GM18861 (cell line): ENCODE results near the gene CHCHD3.
"Not testable (repeated sequence)": the region's sequence is repeated elsewhere in the genome, so short reads cannot be mapped to it uniquely, and the experiment has no call there.

Source experiments
- ATAC-seq: cut with Tn5 transposase; IDR thresholded peaks from one replicate; pipeline ENCODE4 v1.9.1; 2021; ENCODE audit not compliant: unreplicated experiment

Gene CHCHD3

GRCh38 chr7:133009426-133010252, 72.3 kb downstream of the CHCHD3 start:
- ATAC-seq = no peak

DNA sequence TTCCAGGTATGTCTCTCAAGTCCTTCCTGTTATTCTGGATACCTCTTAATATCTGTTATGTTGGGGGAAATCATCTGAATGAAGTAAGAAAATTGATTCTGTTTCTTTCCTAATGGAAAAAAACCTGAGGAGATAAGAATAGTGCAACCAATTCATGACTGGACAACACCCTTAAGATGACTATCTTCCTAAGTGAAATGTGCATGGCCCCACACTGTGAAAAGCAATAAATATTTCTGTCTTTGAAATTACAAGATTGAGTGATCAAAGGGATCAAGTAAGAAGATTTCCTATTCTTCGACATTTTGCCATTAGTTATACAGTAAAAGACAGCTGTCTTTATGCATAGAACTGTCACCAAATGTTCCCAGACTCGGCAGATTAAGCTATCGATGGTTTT, 73.9 kb downstream of the CHCHD3 start:
- no peak for ATAC-seq

- no peak for ATAC-seq
Measured at GRCh38 chr7:133003052-133003910, 78.6 kb downstream of the CHCHD3 start.

GRCh38 chr7:133001727-133002126, 80.2 kb downstream of the CHCHD3 start:
- ATAC-seq = no peak

- no peak for ATAC-seq
Measured at GRCh38 chr7:132999845-133000244, 82.0 kb downstream of the CHCHD3 start.

DNA sequence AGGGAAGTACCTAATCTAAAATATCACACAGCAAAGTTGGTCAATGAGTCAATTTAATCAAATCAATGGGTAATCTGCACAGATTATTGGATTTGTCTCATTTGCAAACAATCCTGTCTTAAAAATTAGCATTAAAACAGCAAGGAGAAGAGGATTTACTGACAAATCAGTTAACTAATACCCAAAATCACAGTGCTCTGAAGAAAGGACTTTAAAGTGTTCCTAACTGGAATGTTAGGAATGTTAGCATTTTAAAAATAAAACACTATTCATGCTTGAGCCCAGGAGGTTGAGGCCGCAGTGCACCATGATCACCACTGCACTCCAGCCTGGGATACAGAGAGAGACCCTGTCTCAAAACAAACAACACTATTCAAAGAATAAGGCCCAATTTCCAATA, 83.1 kb downstream of the CHCHD3 start:
- no peak for ATAC-seq

- no peak for ATAC-seq
Measured at GRCh38 chr7:132997505-132997904, 84.4 kb downstream of the CHCHD3 start.

- ATAC-seq = no peak
Measured at GRCh38 chr7:132996581-132997242, 85.2 kb downstream of the CHCHD3 start.

- ATAC-seq = no peak
Measured at GRCh38 chr7:132993377-132994013, 88.4 kb downstream of the CHCHD3 start.

DNA sequence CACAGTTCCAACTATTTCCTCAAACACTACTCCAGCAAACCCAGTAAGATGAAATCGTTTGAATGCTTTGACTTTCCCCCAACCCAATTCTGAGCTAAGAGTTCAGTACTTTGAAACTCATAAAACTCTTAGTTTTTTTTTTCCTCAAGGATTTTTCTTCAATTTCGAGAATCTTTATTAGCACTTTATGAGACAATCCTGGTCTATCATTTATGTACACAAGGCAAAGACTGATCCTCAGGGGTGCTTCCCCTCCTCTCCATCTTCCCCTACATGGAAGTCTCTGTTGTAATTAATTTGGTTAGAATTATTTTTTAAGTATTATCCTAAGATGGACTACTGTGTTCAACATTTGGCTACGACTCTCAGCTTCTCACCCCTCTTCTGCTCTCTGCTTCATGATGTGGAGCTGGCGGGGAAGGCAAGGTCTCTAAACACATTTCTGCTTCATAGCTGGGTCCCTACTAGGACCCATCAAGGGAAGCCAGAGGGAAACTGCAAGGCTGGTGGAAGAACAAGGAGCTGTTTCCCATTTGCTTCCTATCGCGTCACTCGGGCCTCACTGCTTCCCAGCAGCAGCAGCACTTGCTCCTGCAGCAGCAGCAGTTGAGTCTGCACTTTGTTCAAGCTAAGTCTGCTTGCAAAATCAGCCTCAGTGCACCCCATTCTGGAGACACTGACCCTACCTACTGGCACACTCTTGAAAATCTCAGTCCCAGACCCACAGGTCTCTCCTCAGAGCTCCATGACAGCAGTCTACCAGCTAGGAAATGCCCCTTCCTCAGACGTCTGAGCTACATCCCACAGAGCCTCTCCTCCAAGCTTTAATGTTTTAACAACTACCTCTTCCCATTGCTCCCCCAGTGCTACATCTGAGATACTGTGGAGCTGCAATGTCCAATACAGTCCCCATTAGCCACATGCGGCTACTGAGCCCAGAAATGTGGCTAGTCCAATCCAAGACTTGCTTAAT, 90.0 kb downstream of the CHCHD3 start:
- ATAC-seq = no peak

- no peak for ATAC-seq
Measured at GRCh38 chr7:132988117-132988516, 93.8 kb downstream of the CHCHD3 start.

GRCh38 chr7:132980402-132980801, 101.5 kb downstream of the CHCHD3 start:
- no peak for ATAC-seq

DNA sequence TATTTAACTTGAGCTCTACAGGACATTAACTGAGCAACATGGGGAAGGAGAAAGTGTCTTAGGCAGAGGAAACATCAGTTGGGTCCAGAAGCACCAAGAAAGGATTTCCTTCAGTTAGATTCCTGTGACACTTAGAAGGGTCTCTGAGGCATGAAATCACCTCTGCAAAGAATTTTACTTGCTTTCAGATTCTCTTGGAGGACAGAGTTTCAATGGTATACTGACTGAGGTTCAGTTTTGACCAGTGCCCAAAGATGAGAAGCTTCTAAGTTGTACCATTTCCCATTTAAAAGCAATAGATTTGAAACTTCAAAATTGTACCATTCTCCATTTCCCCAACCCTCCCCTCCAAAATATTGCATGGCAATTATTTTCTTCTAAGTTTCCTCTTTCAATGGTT, 102.4 kb downstream of the CHCHD3 start:
- no peak for ATAC-seq

DNA sequence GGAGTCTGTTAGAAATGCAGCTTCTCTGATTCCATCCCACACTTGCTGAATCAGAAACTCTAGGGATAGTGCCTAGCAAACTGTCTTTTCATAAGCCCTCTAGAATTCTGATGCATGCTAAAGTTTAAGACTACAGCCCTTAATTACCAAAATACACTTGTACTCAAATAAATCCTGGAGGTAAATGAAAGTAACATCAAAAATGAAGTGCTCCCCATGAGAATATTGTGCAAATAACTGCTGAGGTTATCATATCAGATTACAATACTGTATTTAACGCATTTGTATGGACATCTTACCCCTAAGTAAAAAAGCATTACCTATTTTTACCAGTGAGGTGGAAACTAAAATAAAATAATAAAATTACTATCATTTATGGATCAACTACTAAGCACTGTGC, 104.7 kb downstream of the CHCHD3 start:
- ATAC-seq = no peak

DNA sequence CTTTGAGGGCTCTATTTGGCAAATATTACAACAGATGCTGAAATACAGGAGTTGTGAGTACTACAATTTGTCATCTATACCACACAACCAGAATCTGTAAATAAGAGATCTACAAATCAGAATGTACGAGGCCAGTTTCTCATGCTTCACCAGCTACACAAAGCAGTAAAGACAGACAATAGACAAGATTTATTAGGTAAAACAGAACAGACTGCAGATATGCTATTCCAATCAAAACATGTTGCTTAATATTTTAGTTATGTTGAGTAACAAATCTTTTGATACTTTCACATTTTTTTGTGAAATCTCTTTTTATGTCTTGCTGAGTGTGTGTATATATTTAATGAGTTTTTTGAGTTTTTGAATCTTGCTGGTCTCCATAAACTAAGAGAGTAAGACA, 109.1 kb downstream of the CHCHD3 start:
- no peak for ATAC-seq

- no peak for ATAC-seq
Measured at GRCh38 chr7:132970257-132970656, 111.6 kb downstream of the CHCHD3 start.

GRCh38 chr7:132969520-132969919, 112.4 kb downstream of the CHCHD3 start:
- no peak for ATAC-seq

DNA sequence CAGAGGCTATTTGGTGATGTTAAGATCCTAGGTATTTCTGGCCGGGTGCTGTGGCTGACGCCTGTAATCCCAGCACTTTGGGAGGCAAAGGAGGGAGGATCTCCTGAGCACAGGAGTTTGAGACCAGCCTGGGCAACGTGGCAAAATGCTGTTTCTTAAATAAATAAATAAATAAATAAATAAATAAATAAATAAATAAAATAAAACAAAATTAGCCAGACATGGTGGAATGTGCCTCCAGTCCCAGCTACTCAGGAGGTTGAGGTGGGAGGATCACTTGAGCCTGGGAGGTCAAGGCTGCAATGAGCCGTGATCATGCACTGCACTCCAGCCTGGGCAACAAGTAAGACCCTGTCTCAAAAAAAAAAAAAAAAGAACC, 114.4 kb downstream of the CHCHD3 start:
- not testable (repeated sequence) for ATAC-seq

DNA sequence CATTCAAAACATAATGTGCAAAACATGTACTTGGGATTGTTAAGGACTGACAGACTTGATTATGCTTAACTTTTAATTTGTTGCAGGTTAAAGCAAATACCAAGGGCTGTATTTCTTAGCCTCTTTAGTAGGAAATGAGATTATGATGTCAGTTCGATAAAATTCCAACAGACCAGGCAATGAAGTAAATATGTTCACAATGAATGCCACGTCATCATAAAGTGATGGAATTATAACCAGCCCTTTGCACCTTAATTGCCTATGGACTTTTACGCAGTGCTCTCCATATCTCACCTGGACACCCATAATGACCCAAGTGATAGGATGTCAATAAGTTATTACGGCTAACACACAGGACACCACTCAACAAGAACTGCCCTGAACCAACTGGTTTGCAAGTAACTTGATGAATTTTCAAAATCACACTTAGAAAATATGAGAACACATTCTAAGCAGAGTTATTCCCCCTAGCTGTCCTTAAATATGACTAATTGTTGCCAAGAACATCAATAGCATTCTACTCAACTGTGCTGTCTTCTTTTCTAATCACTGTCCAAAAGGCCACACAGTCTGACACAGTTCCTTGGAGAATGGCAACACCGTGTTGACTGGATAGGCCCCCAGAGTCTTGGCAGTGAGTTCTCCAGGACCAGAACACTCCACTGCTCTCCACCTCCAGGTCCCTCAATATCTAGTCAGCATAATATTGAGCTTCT, 115.0 kb downstream of the CHCHD3 start:
- no peak for ATAC-seq
